Stimulated activated memory B cell treated with anti-CD40 and anti-IgM and Interleukin-4, amounts not matched to agents 10 μg/mL and 1 μg/mL and 100 μg/mL, for 72 hours (primary cell): Measurements from ENCODE around the gene LYL1.

ENCODE experiments used
- ATAC-seq: fragments of 150-1000 bp; cut with Tn5 transposase; 2 replicates; pipeline ENCODE4 v1.10.0; 2021
- H3K27ac Mint-ChIP-seq: one replicate; pipeline ENCODE4 v1.8.0; 2022; ENCODE audit warnings: mild to moderate bottlenecking, mixed read lengths
- H3K27me3 Mint-ChIP-seq: one replicate; pipeline ENCODE4 v1.8.0; 2022; ENCODE audit warnings: mixed read lengths
- H3K36me3 Mint-ChIP-seq: one replicate; pipeline ENCODE4 v1.8.0; 2022; ENCODE audit warnings: mixed read lengths
- H3K4me1 Mint-ChIP-seq: one replicate; pipeline ENCODE4 v1.8.0; 2022; ENCODE audit warnings: mixed read lengths
- H3K4me3 Mint-ChIP-seq: one replicate; pipeline ENCODE4 v1.8.0; 2022; ENCODE audit warnings: mild to moderate bottlenecking, moderate library complexity, mixed read lengths
- H3K9me3 Mint-ChIP-seq: one replicate; pipeline ENCODE4 v1.8.0; 2022; ENCODE audit warnings: mixed read lengths

LYL1 gene

GRCh38 chr19:13068085-13068846 is 34.4 kb downstream of the LYL1 start:
- Mint-ChIP-seq H3K27me3 (peaks cover 35% of the 10 kb centered on the region), H3K27ac (no peak overlapping the region), H3K4me3 (no peak overlapping the region), H3K36me3 (no peaks in the 10 kb centered on the region), H3K4me1 (no peaks in the 10 kb centered on the region), H3K9me3 (no peaks in the 10 kb centered on the region)
- ATAC-seq = no peak

GRCh38 chr19:13066933-13067807 is 35.5 kb downstream of the LYL1 start:
- ATAC-seq = no peak
- H3K9me3 Mint-ChIP-seq = no peaks in the 10 kb centered on the region
- H3K27me3 Mint-ChIP-seq = peaks cover 35% of the 10 kb centered on the region
- no peak overlapping the region for H3K4me3 Mint-ChIP-seq
- H3K4me1 Mint-ChIP-seq = no peaks in the 10 kb centered on the region
- no peak overlapping the region for H3K27ac Mint-ChIP-seq
- H3K36me3 Mint-ChIP-seq = no peaks in the 10 kb centered on the region

GRCh38 chr19:13066226-13066625 is 36.4 kb downstream of the LYL1 start:
- Mint-ChIP-seq H3K36me3 (no peaks in the 10 kb centered on the region), H3K4me1 (peaks cover 4% of the 10 kb centered on the region), H3K27ac (no peak overlapping the region), H3K4me3 (no peak overlapping the region), H3K9me3 (no peaks in the 10 kb centered on the region), H3K27me3 (peaks cover 36% of the 10 kb centered on the region)
- no peak for ATAC-seq

- H3K27ac Mint-ChIP-seq = no peak overlapping the region
Observed at GRCh38 chr19:13064092-13064489, 38.6 kb downstream of the LYL1 start.

GRCh38 chr19:13063461-13064091 is 39.1 kb downstream of the LYL1 start:
- no peak overlapping the region for H3K27ac Mint-ChIP-seq
- H3K4me1 Mint-ChIP-seq = peaks cover 10% of the 10 kb centered on the region
- H3K4me3 Mint-ChIP-seq = no peak overlapping the region
- no peaks in the 10 kb centered on the region for H3K9me3 Mint-ChIP-seq
- H3K27me3 Mint-ChIP-seq = peaks cover 34% of the 10 kb centered on the region
- ATAC-seq = no peak
- H3K36me3 Mint-ChIP-seq = no peaks in the 10 kb centered on the region

More at GRCh38 chr19:13064092-13064489, 38.6 kb downstream of the LYL1 start:
- Mint-ChIP-seq H3K36me3 (no peaks in the 10 kb centered on the region), H3K27me3 (peaks cover 38% of the 10 kb centered on the region), H3K4me1 (peaks cover 10% of the 10 kb centered on the region), H3K9me3 (no peaks in the 10 kb centered on the region), H3K4me3 (no peak overlapping the region)
- no peak for ATAC-seq

GRCh38 chr19:13062317-13062716 is 40.3 kb downstream of the LYL1 start:
- Mint-ChIP-seq H3K4me1 (peaks cover 10% of the 10 kb centered on the region), H3K4me3 (no peak overlapping the region), H3K36me3 (no peaks in the 10 kb centered on the region), H3K27me3 (peaks cover 25% of the 10 kb centered on the region), H3K27ac (no peak overlapping the region), H3K9me3 (no peaks in the 10 kb centered on the region)
- ATAC-seq = no peak

- peak; percentile 91 for ATAC-seq
- no peaks in the 10 kb centered on the region for H3K36me3 Mint-ChIP-seq
- H3K9me3 Mint-ChIP-seq = no peaks in the 10 kb centered on the region
- H3K4me1 Mint-ChIP-seq = peaks cover 10% of the 10 kb centered on the region
- H3K4me3 Mint-ChIP-seq = peak overlapping the region; percentile 73
- peaks cover 25% of the 10 kb centered on the region for H3K27me3 Mint-ChIP-seq
- no peak overlapping the region for H3K27ac Mint-ChIP-seq
Observed at GRCh38 chr19:13060964-13061927, 41.4 kb downstream of the LYL1 start.

- no peak overlapping the region for H3K27ac Mint-ChIP-seq
- peak overlapping the region; percentile 73 for H3K4me3 Mint-ChIP-seq
- H3K27me3 Mint-ChIP-seq = peaks cover 34% of the 10 kb centered on the region
- ATAC-seq = no peak
- no peaks in the 10 kb centered on the region for H3K9me3 Mint-ChIP-seq
- H3K4me1 Mint-ChIP-seq = peaks cover 15% of the 10 kb centered on the region
- H3K36me3 Mint-ChIP-seq = no peaks in the 10 kb centered on the region
Observed at GRCh38 chr19:13060233-13060963, 42.3 kb downstream of the LYL1 start.

- peaks cover 38% of the 10 kb centered on the region for H3K27me3 Mint-ChIP-seq
- ATAC-seq = no peak
- H3K27ac Mint-ChIP-seq = no peak overlapping the region
- H3K9me3 Mint-ChIP-seq = no peaks in the 10 kb centered on the region
- H3K36me3 Mint-ChIP-seq = no peaks in the 10 kb centered on the region
- H3K4me1 Mint-ChIP-seq = peaks cover 15% of the 10 kb centered on the region
- no peak overlapping the region for H3K4me3 Mint-ChIP-seq
Observed at GRCh38 chr19:13058951-13059660, 43.6 kb downstream of the LYL1 start.

GRCh38 chr19:13057744-13058143 is 44.9 kb downstream of the LYL1 start:
- peaks cover 52% of the 10 kb centered on the region for H3K27me3 Mint-ChIP-seq
- no peaks in the 10 kb centered on the region for H3K9me3 Mint-ChIP-seq
- no peak for ATAC-seq
- H3K36me3 Mint-ChIP-seq = no peaks in the 10 kb centered on the region
- H3K4me1 Mint-ChIP-seq = peaks cover 15% of the 10 kb centered on the region
- no peak overlapping the region for H3K4me3 Mint-ChIP-seq
- H3K27ac Mint-ChIP-seq = no peak overlapping the region

GRCh38 chr19:13057147-13057572 is 45.5 kb downstream of the LYL1 start:
- no peaks in the 10 kb centered on the region for H3K9me3 Mint-ChIP-seq

GRCh38 chr19:13056052-13056660 is 46.5 kb downstream of the LYL1 start:
- no peak overlapping the region for H3K27ac Mint-ChIP-seq
- H3K9me3 Mint-ChIP-seq = no peaks in the 10 kb centered on the region
- no peak overlapping the region for H3K4me3 Mint-ChIP-seq
- no peak for ATAC-seq
- H3K36me3 Mint-ChIP-seq = no peaks in the 10 kb centered on the region
- H3K27me3 Mint-ChIP-seq = peaks cover 65% of the 10 kb centered on the region
- H3K4me1 Mint-ChIP-seq = peaks cover 21% of the 10 kb centered on the region

More at GRCh38 chr19:13057147-13057572, 45.5 kb downstream of the LYL1 start:
- Mint-ChIP-seq H3K4me1 (peaks cover 15% of the 10 kb centered on the region), H3K27me3 (peaks cover 58% of the 10 kb centered on the region), H3K36me3 (no peaks in the 10 kb centered on the region), H3K27ac (no peak overlapping the region), H3K4me3 (no peak overlapping the region)
- ATAC-seq = no peak
